GM21360 (cell line): ENCODE results near the gene KDM1B.
"Not testable (repeated sequence)": the region's sequence is repeated elsewhere in the genome, so short reads cannot be mapped to it uniquely, and the experiment has no call there.

Experiments used
- ATAC-seq: cut with Tn5 transposase; IDR thresholded peaks from one replicate; pipeline ENCODE4 v1.9.1; 2021; ENCODE audit warnings: mild to moderate bottlenecking, moderate library complexity; ENCODE audit not compliant: unreplicated experiment

KDM1B gene

GRCh38 chr6:18148304-18149025 is 6.8 kb upstream of the KDM1B start:
- ATAC-seq: no peak

GRCh38 chr6:18151391-18151790 is 3.8 kb upstream of the KDM1B start:
- not testable (repeated sequence) for ATAC-seq

GRCh38 chr6:18151801-18152200 is 3.4 kb upstream of the KDM1B start:
- no peak for ATAC-seq

GRCh38 chr6:18153311-18153703 is 1.9 kb upstream of the KDM1B start:
- no peak for ATAC-seq

GRCh38 chr6:18154507-18155149 is 594 bp upstream of the KDM1B start, which contains the start of gene TPMT:
TPMT (minus strand) TSS chr6:18155077; CDS start chr6:18149127, 5,950 bp downstream.
- peak; percentile 38 for ATAC-seq

GRCh38 chr6:18155864-18156421 is 721 bp downstream of the KDM1B start:
- peak; percentile 38 for ATAC-seq

GRCh38 chr6:18160911-18161310 is 5.7 kb downstream of the KDM1B start:
- no peak for ATAC-seq

GRCh38 chr6:18161431-18161830 is 6.2 kb downstream of the KDM1B start:
- ATAC-seq: no peak

- ATAC-seq: no peak
These were observed 7.2 kb downstream of the KDM1B start for GRCh38 chr6:18162401-18162800.

GRCh38 chr6:18165751-18166150 is 10.5 kb downstream of the KDM1B start:
- ATAC-seq: no peak

GRCh38 chr6:18166312-18167036 is 11.3 kb downstream of the KDM1B start:
- no peak for ATAC-seq

- no peak for ATAC-seq
These were observed 13.0 kb downstream of the KDM1B start for GRCh38 chr6:18168264-18168663.

- ATAC-seq: no peak
These were observed 16.6 kb downstream of the KDM1B start for GRCh38 chr6:18171871-18172270.

- ATAC-seq: not testable (repeated sequence)
These were observed 21.0 kb downstream of the KDM1B start for GRCh38 chr6:18176198-18176597.

- ATAC-seq: no peak
These were observed 22.2 kb downstream of the KDM1B start for GRCh38 chr6:18177286-18177965.

GRCh38 chr6:18178960-18179615 is 23.9 kb downstream of the KDM1B start:
- ATAC-seq: no peak

GRCh38 chr6:18179770-18180356 is 24.6 kb downstream of the KDM1B start:
- ATAC-seq: no peak

- ATAC-seq: no peak
These were observed 27.3 kb downstream of the KDM1B start for GRCh38 chr6:18182568-18182967.

- no peak for ATAC-seq
These were observed 28.5 kb downstream of the KDM1B start for GRCh38 chr6:18183766-18184165.

GRCh38 chr6:18185624-18186023 is 30.4 kb downstream of the KDM1B start:
- no peak for ATAC-seq
